GM21381 (cell line): ENCODE measurements around the gene MT1H.

ENCODE experiments used
- ATAC-seq: cut with Tn5 transposase; IDR thresholded peaks from one replicate; pipeline ENCODE4 v1.9.1; 2021; ENCODE audit warnings: mild to moderate bottlenecking, moderate library complexity; ENCODE audit not compliant: unreplicated experiment

Gene MT1H

DNA sequence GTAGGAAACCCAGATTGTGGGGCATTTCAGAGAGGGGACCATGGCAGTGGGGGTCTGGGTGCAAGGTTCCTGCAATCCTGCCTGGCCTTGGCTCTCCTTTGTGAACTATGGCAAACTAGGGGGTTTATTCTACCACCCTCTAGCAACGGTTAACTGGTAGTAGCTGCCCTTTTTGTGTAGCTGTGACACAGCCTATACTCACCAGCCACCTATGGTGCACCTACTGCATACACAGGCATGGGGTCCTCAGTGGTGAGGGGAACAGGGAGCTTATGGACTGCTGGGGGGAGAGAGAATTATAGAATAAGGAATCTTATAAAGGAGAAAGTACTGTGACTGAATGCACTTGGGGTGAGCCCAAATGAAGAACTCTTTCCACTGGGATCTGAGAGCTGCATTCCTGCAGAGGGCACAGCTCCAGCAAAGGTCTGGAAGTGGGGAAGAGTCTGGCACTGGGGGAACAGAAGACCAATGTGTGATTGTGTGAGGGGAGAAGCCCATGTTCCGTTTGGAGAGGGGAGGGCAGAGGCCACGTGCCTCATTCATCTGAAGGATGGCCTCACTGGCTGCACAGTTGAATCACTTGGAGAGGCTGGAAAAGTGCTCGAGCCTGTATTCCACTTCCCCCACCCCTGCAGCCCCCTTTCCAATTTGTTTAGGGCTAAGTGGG, 14.8 kb downstream of the MT1H start:
- ATAC-seq, result no peak

DNA sequence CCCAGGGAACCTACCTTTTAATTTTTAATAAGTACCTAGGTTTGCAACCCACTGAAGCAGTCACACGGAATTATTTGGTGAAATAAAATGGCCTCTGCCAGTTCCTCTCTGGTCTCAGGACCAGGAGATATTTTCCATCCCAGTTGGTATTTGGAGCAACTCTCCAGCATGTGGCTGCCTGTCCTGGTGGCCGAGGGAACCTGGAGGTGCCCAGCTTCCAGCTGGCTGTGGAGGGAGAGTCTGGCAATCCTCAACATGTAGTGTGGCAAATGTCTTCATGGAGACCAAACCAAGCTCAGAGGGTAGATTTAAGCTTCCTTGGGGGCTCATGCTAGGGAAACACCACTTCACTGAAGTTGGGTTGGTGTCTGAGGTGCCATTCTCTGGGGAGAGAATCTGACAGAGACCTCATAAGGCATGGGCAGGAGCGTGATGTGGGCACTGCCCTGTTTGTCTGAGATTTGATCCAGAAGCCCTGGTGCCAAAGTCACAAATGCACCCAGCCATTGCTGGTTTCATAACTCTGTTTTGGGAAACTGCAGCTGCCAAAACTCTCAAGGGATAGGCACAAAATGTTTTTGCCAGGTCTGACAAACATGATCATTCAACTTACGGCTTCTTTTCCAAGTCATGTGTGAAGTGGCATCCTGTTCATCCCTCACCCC, 15.4 kb downstream of the MT1H start:
- no peak for ATAC-seq

DNA sequence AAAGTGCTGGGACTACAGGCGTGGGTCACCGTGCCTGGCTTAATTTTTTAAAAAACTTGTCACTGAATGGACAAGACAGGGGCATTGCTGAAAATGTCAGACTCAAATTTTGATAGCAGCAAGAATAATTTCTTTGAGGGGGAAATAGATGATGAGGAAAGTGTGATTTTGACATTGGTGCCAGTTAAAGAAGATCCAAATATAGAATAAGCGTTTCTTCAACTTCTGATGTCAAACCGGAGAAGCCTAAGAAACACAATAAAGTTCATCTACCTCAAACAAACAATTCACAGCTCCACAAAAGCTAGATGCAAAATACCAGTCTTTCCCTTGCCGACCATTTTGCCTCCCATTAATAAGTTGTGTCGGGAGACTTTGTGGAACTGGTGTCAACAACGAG, 17.1 kb downstream of the MT1H start:
- ATAC-seq, result no peak

DNA sequence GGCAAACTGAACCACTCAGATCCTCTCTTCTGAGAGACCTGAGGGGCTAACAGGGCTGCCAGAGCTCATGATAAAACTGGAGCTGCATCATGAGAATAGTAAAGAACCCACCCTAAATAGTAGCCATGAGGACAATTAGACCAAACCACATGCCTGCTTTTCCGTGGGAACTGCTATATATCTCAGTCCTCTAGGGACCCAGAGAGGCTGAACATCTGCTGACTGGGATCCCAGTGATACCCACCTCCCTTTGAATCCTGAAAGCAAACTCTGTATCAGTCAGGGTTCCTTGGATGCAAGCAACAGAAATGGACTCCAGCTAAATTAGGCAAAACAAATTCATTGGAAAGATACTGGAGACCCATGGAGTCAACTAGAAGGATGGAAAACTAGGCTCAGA, 19.1 kb downstream of the MT1H start:
- ATAC-seq, result no peak

DNA sequence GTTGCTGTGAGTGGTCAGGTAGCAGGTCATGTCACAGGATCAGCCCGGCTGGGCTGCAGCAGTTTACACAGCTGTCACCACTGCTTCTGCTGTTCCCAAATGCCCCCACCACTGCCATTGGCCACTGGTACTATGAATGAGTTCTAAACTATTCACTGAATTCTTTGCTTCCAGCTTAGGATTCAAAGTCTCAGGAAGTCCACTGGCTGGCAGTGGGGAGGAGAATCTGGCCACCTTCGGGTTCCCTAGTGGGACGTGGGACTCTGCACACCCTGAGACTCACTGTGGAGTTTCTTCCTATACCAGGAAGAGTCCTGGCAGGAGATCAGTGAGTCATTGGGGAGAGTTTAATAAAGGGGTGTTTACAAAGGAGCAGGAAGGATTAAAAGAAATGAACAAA, 19.6 kb downstream of the MT1H start:
- no peak for ATAC-seq

DNA sequence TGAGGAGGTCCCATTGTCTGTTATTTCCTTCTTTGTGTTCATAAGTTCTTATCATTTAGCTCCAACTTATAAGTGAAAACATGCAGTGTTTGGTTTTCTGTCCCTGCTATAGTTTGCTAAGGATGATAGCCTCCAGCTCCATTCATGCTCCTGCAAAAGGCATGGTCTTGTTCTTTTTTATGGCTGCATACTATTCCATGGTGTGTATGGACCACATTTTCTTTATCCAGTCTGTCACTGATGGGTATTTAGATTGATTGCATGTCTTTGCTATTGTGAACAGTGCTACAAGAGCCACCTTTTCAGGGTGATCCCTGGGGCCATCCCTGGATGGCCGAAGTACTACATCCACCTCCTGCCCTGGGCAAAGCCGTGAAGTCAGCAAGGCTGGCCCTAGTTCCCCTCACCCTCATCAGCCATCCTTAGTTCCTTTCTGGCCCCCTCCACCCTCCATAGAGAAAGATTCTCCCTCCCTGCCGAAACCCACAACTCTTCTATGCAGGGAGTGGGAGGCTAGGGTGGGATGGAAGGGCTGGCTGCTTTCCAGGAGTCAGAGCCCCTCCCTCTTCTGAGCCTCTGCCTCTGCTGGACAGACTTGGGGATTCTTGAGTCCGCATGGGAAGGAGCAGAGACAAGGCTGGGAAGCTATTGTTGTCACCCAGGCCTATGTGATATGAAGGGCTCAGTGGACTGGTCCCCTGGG, 21.0 kb downstream of the MT1H start:
- no peak for ATAC-seq

DNA sequence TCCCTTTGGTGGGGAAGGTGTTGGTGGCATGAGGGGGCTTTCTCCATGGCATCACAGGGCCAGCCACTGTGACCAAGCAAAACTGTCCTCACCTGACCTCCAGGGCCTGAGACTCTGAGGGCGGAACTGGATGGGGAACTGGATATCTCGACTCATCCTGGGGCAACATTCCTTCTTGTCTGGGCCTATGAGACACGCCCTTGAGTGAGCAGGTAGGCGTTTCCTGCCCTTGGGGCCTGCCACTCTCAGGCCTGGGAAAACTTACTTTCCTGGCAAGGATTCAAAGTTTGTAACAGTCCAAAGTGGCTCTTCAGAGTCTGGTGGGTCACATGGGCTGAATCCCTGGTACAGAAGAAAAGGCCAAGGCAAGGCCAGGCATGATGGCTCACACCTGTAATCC, 22.3 kb downstream of the MT1H start:
- no peak for ATAC-seq

DNA sequence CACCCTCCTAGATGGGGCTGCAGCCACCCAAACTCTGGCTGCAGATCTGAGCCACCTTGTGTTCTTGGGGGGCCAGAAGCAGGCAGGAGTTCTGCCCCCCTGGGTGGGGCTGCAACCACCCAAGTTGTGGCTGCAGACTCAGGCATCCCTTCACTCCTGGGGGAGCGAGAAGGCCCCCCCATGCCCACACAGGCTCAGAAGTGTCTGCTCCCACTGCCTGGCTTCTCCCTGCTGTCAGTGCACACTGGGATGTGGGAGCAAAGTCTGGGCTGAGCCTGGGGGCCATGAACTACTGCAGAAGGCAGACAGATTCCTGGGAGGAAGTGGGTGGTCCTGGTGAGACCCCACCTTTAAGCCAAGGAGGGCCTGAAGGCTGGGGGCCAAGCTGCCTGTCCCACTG, 25.6 kb downstream of the MT1H start:
- ATAC-seq, result no peak

DNA sequence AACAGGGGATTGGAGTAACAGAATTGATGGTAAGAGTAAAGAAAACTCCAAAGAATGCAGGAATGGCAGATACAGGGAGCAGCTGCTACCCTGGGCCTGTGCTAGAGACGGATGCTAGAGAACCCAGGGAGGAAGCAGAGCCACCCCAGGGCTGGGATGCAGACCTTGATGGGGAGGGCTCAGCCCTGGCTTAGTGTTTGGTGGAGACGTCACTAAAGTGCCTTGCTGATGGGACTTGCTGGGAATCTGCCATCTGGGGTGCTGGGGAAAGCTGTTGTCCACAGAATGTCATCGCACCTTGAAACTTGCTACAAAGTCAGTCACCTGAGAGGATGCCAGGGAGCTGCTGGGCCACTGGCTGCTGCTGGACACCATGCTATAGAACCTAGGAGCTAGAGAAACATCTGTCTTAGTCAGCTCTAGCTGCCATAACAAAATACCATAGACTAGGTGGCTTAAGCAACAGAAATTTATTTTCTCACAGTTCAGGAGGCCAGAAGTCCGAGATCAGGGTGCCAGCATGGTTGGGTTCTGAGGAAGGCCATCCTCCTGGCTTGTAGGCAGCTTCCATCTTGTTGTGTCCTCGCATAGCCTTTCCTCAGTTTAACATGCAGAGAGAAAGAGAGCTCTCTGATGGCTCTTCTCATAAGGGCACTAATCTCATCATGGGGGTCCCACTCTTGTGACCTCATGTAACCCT, 28.0 kb downstream of the MT1H start:
- no peak for ATAC-seq

DNA sequence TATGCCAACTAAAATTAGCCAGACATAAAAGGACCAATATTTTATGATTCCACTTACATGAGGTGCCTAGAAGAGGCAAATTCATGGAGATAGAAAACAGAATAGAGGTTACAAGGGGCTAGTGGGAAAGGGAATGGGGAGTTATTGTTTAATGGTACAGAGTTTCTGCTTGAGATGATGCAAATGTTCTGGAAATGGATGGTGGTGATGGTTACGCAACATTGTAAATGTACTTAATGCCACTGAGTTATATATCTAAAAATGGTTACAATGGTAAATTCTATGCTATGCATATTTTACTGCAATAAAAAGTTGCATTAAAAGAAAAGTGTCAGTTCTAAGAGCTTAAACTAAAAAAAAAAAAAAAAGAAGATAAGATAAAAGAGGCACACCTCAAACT, 30.6 kb downstream of the MT1H start:
- no peak for ATAC-seq

DNA sequence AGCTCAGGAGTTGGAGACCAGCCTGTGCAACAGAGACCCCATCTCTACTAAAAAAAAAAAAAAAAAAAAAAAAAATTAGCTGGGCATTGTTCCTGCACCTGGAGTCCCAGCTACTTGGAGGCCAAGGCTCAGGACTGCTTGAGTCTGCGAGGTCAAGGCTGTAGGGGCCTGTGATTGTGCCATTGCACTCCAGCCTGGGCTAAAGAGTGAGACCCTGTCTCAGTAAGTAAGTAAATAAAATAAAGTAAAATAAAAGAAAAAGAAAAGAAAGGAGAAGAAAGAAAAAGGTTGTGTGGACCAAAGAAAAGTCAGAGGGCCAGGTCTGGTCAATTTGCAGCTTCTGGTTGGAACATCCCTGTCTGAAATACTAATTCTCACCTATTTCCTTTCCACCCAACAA, 31.0 kb downstream of the MT1H start:
- ATAC-seq, result no peak

DNA sequence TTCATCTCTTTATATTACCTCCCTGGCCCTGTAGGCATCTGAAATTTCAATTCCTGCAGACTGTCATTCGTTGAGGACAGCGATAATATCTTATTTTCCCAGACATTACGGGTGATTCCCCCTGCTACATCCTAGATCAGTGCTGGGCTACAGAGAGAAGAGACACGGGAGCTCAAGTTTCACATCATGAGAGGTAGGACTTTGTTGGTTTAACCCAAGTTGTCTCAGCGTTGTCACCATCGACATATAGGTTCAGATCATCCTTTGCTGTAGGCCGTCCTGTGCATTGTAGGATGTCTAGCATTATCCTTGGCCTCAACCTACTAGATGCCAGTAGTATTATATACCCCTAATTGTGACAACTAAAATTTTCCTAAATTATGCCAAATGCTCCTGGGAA, 31.9 kb downstream of the MT1H start:
- no peak for ATAC-seq

DNA sequence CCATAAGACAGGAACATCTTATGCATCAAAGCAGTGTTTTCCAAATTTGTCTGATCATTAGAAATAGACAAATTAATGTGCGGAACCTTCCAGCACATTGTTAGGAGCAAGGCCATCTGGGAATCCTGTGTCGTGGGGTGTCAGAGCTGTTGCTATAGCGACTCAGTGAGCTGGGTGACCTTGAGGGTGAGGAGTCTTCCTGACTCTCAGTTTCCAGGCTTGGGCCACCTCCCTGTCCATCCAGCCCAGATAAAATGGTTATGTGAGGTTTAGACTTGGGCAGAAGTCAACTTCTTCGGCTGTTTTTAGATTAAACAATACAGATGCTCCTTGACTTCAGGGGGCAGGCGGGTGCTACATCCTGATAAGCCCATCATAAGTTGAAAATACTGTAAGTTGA, 33.2 kb downstream of the MT1H start:
- ATAC-seq, result no peak

DNA sequence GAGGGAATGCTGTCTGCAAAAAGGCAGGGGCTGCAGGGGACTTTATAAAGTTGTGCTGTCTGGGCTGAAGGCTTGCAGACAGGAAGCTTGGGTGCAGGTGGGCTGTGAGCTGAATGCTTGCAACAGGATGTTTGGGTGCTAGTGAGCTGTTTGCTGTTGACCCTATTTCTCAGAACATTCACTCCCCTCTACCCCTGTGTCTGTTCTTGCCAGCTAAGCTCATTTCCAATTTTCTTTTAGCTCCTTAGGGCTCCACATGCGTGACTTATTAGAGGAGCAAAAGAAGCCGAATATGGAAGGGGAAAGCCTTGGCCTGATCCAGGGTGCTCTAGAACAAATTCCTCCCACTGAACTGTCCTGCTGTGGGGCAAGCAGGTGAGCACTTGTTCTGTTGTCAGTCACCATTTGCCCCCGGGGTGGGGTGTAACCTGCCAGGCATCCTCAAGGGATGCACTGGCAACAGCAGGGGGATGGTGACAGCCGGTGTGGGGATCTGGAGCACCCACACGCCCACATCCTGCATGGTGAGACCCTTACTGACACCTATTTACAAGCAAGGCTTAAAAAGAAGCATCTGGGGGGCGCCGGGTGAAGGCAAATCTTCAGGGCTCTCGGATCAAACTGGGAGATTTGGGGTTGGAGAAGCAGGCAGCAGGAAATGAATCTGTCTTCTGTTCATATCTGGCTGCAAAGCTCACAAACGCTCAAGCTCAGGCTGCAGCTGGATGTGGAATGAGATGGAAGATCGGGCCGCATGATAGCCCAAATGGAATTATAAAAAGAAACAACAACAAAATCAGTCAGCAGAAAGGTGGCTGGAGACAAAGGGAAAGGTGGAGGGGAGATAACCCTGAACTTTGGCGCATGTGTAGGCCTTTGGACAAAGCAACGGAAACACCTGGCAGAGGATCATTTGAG, 39.2 kb downstream of the MT1H start:
- no peak for ATAC-seq

DNA sequence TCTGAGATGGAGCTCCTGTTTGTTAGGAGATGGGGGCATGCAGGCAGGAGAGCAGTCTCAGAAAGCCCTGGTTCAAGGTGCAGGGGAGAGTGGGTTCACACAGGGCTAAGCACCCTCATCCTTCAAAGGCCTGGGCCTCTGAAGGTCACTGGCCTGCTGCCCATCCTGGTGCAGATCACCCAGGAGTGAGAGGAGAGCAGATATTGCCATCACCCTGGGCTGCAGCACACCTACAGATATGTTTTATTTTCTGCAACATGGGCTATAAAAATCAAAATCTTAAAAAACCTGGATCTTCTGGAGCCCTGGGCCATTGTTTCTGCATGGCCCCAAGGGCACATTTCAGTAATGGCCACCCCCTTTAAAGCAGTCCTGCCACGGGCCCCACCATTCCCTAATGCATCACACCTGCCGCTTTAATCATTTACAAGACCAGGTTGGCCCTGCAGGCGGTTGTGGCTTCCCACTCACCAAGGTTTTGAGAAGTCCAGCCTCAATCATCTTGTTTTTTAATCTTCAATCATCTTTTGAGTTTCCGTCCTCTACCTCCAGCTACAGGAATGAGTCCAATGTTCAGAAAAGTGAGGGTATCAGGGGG, 39.9 kb downstream of the MT1H start:
- ATAC-seq, result no peak

DNA sequence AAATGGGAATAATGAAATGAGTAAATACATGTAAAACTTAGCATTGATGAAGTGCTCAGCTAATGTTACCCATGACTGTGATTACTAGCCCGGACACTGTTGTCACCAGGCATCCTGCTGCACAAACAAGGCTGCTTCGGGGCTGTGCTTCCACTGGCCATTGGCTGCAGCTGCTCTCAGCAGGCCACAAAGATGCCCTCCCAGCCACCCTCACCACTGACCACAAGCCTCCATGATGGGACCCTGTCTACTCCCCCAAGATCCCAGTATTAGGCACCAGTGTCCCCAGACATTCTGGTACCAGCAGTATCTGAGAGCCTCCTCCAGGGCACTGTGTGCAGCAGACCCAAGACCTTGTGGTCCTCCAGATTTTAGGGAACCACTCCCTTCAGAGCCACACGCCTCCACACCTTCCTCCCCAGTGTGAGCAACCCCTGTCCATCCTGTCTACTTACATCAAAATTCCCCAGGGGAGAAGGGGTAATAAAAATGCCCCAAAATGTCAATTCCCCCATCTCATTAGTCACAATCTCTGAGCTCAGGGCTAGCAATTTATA, 40.6 kb downstream of the MT1H start:
- ATAC-seq, result no peak

DNA sequence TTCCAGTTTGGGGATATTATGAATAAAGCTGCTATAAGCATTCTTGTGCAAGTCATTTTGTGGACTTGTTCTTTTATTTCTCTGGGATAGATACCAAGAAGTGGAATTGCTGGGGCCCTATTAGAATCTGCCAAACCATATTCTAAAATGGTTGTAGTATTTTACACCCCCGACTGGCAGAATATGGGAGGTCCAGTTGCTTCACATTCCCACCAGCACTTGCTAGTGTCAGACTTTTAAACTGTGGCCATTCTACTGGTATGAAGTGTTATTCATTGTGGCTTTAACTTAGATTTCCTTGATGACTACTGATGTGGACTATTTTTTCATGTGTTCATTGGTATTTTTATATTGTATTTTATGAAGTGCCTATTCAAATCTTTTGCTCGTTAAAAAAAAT, 42.2 kb downstream of the MT1H start:
- ATAC-seq, result no peak

DNA sequence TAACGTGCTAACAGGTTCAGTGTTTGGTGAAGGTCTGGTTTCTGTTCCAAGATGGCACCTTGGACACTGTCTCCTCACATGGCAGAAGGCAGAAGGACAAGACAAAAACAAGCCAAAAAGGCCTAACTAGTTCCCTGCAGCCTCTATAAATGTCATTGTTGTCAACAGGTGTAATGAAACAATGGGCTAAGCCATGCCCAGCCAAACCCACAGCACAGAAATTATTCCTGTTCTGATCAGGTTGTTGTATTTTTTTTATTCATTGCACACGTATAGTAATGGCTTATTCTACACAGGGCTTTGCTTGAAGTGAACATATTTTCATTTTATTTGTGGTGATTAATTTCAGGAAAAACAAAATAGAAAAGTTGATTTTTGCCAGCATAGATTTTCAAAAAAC, 44.2 kb downstream of the MT1H start:
- no peak for ATAC-seq

DNA sequence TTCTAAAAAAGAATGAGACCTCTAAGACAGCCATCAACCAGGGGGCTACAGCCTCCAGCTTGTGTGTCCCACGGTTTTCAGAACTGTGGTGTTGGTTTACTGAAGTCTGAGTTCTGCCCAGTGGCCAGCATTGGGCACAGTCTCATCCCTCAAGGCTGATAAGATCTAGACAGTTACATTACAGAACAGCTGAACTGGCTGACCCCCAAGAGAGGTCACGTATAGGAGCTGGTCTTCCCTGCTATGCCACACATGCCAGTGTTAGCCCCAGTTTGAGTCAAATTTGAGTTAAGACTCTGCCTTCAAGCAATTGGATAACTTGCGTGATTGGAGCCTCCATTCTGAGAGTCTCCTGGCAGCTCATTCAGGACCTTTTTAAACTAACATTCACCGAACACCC, 45.5 kb downstream of the MT1H start:
- ATAC-seq, result no peak

DNA sequence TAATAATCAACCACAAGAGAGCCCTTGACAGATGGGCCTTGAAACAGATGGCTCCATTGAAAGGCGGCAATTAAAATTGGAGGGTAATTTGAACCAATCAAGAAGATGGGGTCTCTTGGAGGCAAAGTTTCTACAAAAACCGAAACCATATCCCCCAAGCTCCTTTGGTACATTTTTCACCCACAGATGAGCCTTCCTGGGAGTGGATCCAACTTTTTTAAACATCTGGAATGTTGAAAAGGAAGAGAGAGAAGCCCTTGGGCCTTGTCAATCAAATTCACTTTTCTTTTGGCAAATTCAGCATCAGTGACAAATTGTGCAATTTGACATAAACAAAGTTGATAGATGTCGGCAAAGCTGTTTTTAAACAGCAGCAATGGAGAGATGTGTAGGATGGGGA, 47.1 kb downstream of the MT1H start:
- no peak for ATAC-seq
